ENCODE data around the gene PDZD4.

GRCh38 chrX:153797415-153798015, 32.8 kb downstream of the PDZD4 start:
- TF ChIP-seq SIN3A (IDR thresholded peaks at IDR 0.05; ENCODE audit: borderline replicate concordance, insufficient read depth, low read length) (no peak), POLR2AphosphoS5 (IDR thresholded peaks at IDR 0.05; ENCODE audit: low read depth, low read length) (no peak), TAF1 (IDR thresholded peaks at IDR 0.05; ENCODE audit: borderline replicate concordance, insufficient read depth, low read length) (no peak)
- TF ChIP-seq, protein P1, sequence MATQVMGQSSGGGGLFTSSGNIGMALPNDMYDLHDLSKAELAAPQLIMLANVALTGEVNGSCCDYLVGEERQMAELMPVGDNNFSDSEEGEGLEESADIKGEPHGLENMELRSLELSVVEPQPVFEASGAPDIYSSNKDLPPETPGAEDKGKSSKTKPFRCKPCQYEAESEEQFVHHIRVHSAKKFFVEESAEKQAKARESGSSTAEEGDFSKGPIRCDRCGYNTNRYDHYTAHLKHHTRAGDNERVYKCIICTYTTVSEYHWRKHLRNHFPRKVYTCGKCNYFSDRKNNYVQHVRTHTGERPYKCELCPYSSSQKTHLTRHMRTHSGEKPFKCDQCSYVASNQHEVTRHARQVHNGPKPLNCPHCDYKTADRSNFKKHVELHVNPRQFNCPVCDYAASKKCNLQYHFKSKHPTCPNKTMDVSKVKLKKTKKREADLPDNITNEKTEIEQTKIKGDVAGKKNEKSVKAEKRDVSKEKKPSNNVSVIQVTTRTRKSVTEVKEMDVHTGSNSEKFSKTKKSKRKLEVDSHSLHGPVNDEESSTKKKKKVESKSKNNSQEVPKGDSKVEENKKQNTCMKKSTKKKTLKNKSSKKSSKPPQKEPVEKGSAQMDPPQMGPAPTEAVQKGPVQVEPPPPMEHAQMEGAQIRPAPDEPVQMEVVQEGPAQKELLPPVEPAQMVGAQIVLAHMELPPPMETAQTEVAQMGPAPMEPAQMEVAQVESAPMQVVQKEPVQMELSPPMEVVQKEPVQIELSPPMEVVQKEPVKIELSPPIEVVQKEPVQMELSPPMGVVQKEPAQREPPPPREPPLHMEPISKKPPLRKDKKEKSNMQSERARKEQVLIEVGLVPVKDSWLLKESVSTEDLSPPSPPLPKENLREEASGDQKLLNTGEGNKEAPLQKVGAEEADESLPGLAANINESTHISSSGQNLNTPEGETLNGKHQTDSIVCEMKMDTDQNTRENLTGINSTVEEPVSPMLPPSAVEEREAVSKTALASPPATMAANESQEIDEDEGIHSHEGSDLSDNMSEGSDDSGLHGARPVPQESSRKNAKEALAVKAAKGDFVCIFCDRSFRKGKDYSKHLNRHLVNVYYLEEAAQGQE (IDR thresholded peaks at IDR 0.05; ENCODE audit: insufficient read depth in 1 of 2, low read depth in 2 of 2, low read length in 2 of 2): no peak
